Stomach (tissue), 9 donors: ENCODE data around the gene DLG2. TPM values are rescaled to one million over a fixed set of nuclear protein-coding genes. Genes with fewer than 3 reads are reported as not detected.

Experiments used
- DNase-seq, 2 donors: peaks; one replicate each; pipeline versions ENCODE4 v3.0.0 to v3.0.0-alpha.2; 2013 to 2019
- H3K27ac ChIP-seq, 5 donors: fragments of 200-600 bp in 4 of 5; sonication (generic) in 4 of 5; one replicate each; pipeline ENCODE4 v1.5.1; 2013 to 2019; ENCODE audit warnings: mild to moderate bottlenecking in 1 of 5, moderate library complexity in 1 of 5
- H3K27me3 ChIP-seq, 3 donors: fragments of 200-600 bp; sonication (generic); one replicate each; pipeline ENCODE4 v1.5.1; 2017 to 2019; ENCODE audit warnings: mixed run types in 1 of 3
- H3K36me3 ChIP-seq, 4 donors: fragments of 200-600 bp; sonication (generic); 1 replicate in 3 of 4; 2 replicates in 1 of 4; pipeline ENCODE4 v1.5.1; 2016 to 2019
- H3K4me1 ChIP-seq, 4 donors: fragments of 200-600 bp; sonication (generic); one replicate each; pipeline ENCODE4 v1.5.1; 2016 to 2019
- H3K4me3 ChIP-seq, 4 donors: fragments of 200-600 bp; sonication (generic) in 3 of 4; one replicate each; pipeline ENCODE4 v1.5.1; 2016 to 2019; ENCODE audit warnings: mild to moderate bottlenecking in 1 of 4
- H3K9me3 ChIP-seq, 4 donors: fragments of 200-600 bp; sonication (generic); one replicate each; pipeline ENCODE4 v1.5.1; 2016 to 2019
- CTCF ChIP-seq, 7 experiments: fragments of 450-650 bp in 4 of 7; fragments of 200-600 bp in 3 of 7; sonication (generic) in 3 of 7; IDR thresholded peaks; one replicate each; pipeline ENCODE4 v1.5.1; 2016 to 2019; ENCODE audit warnings: antibody characterized with exemption in 7 of 7, control low read depth in 2 of 7, mild to moderate bottlenecking in 1 of 7
- EP300 ChIP-seq: sonication (generic); formaldehyde crosslinking; IDR thresholded peaks from one replicate; pipeline ENCODE4 v1.6.1; 2017; ENCODE audit warnings: antibody characterized with exemption
- POLR2A ChIP-seq, 4 donors: fragments of 450-650 bp; IDR thresholded peaks; one replicate each; pipeline ENCODE4 v1.6.1; 2016; ENCODE audit warnings: antibody characterized with exemption in 4 of 4, control low read depth in 2 of 4, mild to moderate bottlenecking in 1 of 4, moderate library complexity in 1 of 4
- POLR2AphosphoS5 ChIP-seq, 3 donors: sonication (generic); formaldehyde crosslinking; IDR thresholded peaks; one replicate each; pipeline ENCODE4 v1.6.1; 2016; ENCODE audit warnings: antibody characterized with exemption in 3 of 3
- WGBS, 5 donors: extraction: QIAGEN DNeasy Blood & Tissue Kit in 3 of 5; methylation state at CpG; one replicate each; pipeline versions ENCODE4 v1.1.5 to v1.1.7; 2013 to 2018; 5-methylcytosine and 5-hydroxymethylcytosine counted together
- intact Hi-C: fragments of 100-400 bp; cut with DNase I; formaldehyde crosslinking; loops from one replicate; pipeline ENCODE4 v1.15.1; 2023; ENCODE audit warnings: low total_unique reads
- polyA plus RNA-seq, 3 donors: library from polyadenylated mRNA; stranded (reverse); fragments of 200-250 nt; gene quantifications; one replicate each; pipeline ENCODE4 v1.2.3, GENCODE V29; 2013
- total RNA-seq, 5 donors: library from RNA; depleted of rRNA; stranded (reverse); fragments of >200 nt; gene quantifications; one replicate each; pipeline versions ENCODE4 v1.1.0 to v1.2.3, GENCODE V29; 2014 to 2016
- donor health status: healthy with polysubstance abuse.
- donor health status: Bipolar disorder and iron deficiency.
- donor health status: healthy.

The DLG2 gene
- total and polyA plus RNA-seq, 8 donors, result 1.3 to 19.1 (median 3.5) TPM

DNA sequence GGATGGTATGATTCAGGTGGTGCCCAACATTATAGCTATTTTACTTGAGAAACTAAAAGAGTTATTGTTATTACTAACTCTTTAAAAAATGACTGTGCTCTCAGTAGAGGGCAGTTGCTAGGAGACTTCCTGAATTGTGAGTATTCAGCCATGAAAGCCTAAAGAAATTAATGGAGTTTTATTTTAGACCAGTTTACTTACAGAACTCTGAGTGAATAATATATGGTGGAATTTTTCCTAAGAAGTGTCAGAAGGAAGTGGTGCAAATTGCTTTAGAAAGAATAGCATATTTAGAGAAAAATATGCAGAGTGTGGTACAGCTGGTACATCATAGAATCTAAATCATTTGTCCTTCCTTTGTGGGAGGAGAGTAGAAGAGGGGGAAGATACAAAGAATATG lies 1651.1 kb downstream of the DLG2 start:
- H3K27me3 ChIP-seq, result no peaks in the 10 kb centered on the region
- no peak overlapping the region for H3K4me3 ChIP-seq
- no peak for DNase-seq
- H3K4me1 ChIP-seq, result peaks cover 0 to 12% (median 5%) of the 10 kb centered on the region in 4 donors
- no peaks in the 10 kb centered on the region for H3K9me3 ChIP-seq
- TF ChIP-seq POLR2AphosphoS5 (IDR thresholded peaks at IDR 0.05) (no peak), CTCF (IDR thresholded peaks at IDR 0.05) (no peak), POLR2A (IDR thresholded peaks at IDR 0.05) (no peak)
- H3K36me3 ChIP-seq, result no peaks in the 10 kb centered on the region
- no peak overlapping the region for H3K27ac ChIP-seq
- intact Hi-C loops, result no loop called here

GRCh38 chr11:83972536-83972935 lies 1654.6 kb downstream of the DLG2 start:
- Histone ChIP-seq H3K36me3 (no peaks in the 10 kb centered on the region), H3K4me3 (no peak overlapping the region), H3K27ac (no peak overlapping the region), H3K9me3 (no peaks in the 10 kb centered on the region), H3K27me3 (no peaks in the 10 kb centered on the region), H3K4me1 (peaks cover 0 to 9% (median 0%) of the 10 kb centered on the region in 4 donors)
- TF ChIP-seq POLR2AphosphoS5 (IDR thresholded peaks at IDR 0.05), result no peak
- no peak for TF ChIP-seq CTCF (IDR thresholded peaks at IDR 0.05)
- TF ChIP-seq POLR2A (IDR thresholded peaks at IDR 0.05), result no peak
- no peak for TF ChIP-seq EP300
- intact Hi-C loops, result no loop called here
- WGBS, 5 donors, result 91 to 98% (median 95%) methylated on average over 1 of the region's 1 CpG
- DNase-seq, result no peak

GRCh38 chr11:83971063-83971462 lies 1656.1 kb downstream of the DLG2 start:
- Histone ChIP-seq H3K4me1 (peaks cover 0 to 9% (median 0%) of the 10 kb centered on the region in 4 donors), H3K27ac (no peak overlapping the region), H3K4me3 (no peak overlapping the region), H3K27me3 (no peaks in the 10 kb centered on the region), H3K9me3 (no peaks in the 10 kb centered on the region), H3K36me3 (no peaks in the 10 kb centered on the region)
- intact Hi-C loops, result no loop called here
- WGBS, 5 donors, result 9 to 27% (median 21%) methylated on average over 1 of the region's 1 CpG
- DNase-seq, result peak in 1 of 2 donors; percentile 20
- no peak for TF ChIP-seq CTCF (IDR thresholded peaks at IDR 0.05)
- TF ChIP-seq POLR2A (IDR thresholded peaks at IDR 0.05), result no peak
- TF ChIP-seq POLR2AphosphoS5 (IDR thresholded peaks at IDR 0.05), result no peak
- TF ChIP-seq EP300, result no peak

DNA sequence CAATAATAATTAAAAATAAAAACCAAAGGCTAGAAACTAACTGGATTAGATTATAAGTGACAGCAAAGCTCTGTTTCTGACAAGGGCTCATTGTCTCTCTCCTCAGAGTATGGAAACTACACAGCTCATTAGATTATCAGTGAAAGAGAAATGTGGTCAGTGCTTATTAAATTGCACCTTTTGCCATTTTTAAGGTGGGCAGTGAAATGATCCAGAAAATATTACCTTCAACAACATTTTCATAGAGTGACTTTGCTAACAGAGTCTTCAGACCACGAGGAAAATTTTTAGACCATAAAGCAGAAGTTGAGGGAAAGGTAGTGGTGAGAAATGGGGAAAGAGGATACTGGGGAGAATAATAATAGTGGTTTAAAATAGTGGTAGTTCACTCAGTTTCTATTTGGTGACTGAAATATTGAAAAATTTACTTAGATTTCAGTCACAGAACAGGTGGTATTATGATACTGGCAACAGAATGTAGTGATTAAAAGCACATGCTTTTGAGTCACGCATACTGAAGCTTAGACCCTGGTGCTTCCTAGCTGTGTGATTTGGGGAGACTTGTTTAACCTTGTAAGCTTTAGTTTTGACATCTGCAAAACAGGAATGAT lies 1657.0 kb downstream of the DLG2 start:
- intact Hi-C loops, result no loop called here
- no peak for TF ChIP-seq POLR2A (IDR thresholded peaks at IDR 0.05)
- no peak for TF ChIP-seq EP300
- no peak for TF ChIP-seq POLR2AphosphoS5 (IDR thresholded peaks at IDR 0.05)
- TF ChIP-seq CTCF (IDR thresholded peaks at IDR 0.05), result no peak
- DNase-seq, result no peak
- WGBS, 5 donors, result 73 to 88% (median 83%) methylated on average over 2 of the region's 2 CpGs
- no peaks in the 10 kb centered on the region for H3K9me3 ChIP-seq
- H3K4me1 ChIP-seq, result peaks cover 0 to 9% (median 0%) of the 10 kb centered on the region in 4 donors
- H3K4me3 ChIP-seq, result no peak overlapping the region
- no peaks in the 10 kb centered on the region for H3K27me3 ChIP-seq
- H3K36me3 ChIP-seq, result no peaks in the 10 kb centered on the region
- no peak overlapping the region for H3K27ac ChIP-seq
